Tibial nerve (tissue), 4 donors: Measurements from ENCODE around the gene RELL1. TPM values are rescaled to one million over a fixed set of nuclear protein-coding genes. Genes with fewer than 3 reads are reported as not detected.

Experiments
- DNase-seq, 2 donors: peaks; one replicate each; pipeline ENCODE4 v3.0.0-alpha.2; 2019; ENCODE audit warnings: low spot score in 2 of 2
- H3K27ac ChIP-seq, 4 donors: fragments of 200-600 bp; sonication (generic) in 3 of 4; one replicate each; pipeline ENCODE4 v1.5.1; 2017 to 2019; ENCODE audit warnings: mild to moderate bottlenecking in 1 of 4
- H3K27me3 ChIP-seq, 2 donors: fragments of 200-600 bp; sonication (generic) in 1 of 2; one replicate each; pipeline versions ENCODE4 v1.5.1 to v1.6.0; 2017 to 2019
- H3K36me3 ChIP-seq, 3 donors: fragments of 200-600 bp; sonication (generic); one replicate each; pipeline ENCODE4 v1.5.1; 2018 to 2019
- H3K4me1 ChIP-seq, 4 donors: fragments of 200-600 bp; sonication (generic) in 3 of 4; one replicate each; pipeline ENCODE4 v1.5.1; 2017 to 2019
- H3K4me3 ChIP-seq, 4 donors: fragments of 200-600 bp; sonication (generic) in 3 of 4; one replicate each; pipeline ENCODE4 v1.5.1; 2017 to 2019; ENCODE audit warnings: mild to moderate bottlenecking in 1 of 4, moderate library complexity in 1 of 4
- H3K9me3 ChIP-seq, 4 donors: fragments of 200-600 bp; sonication (generic) in 3 of 4; one replicate each; pipeline ENCODE4 v1.5.1; 2017 to 2019
- EP300 ChIP-seq, 2 donors: sonication (generic); formaldehyde crosslinking; IDR thresholded peaks; one replicate each; pipeline ENCODE4 v1.6.1; 2017; ENCODE audit warnings: antibody characterized with exemption in 2 of 2, mild to moderate bottlenecking in 1 of 2
- POLR2A ChIP-seq, 2 donors: fragments of 450-650 bp; IDR thresholded peaks; one replicate each; pipeline ENCODE4 v1.6.1; 2017; ENCODE audit warnings: antibody characterized with exemption in 2 of 2, mild to moderate bottlenecking in 2 of 2, moderate library complexity in 2 of 2
- WGBS, 2 donors: methylation state at CpG; one replicate each; pipeline ENCODE4 v1.1.5; 2018; 5-methylcytosine and 5-hydroxymethylcytosine counted together
- total RNA-seq, 4 donors: library from RNA; depleted of rRNA; stranded (reverse); fragments of >200 nt; gene quantifications; one replicate each; pipeline ENCODE4 v1.1.0, GENCODE V29; 2016
- TF ChIP-seq, protein P1 (sequence below), 5 experiments: fragments of 200-600 bp in 3 of 5; fragments of 450-650 bp in 2 of 5; sonication (generic) in 3 of 5; IDR thresholded peaks; one replicate each; pipeline ENCODE4 v1.5.1; 2016 to 2019; ENCODE audit warnings: antibody characterized with exemption in 5 of 5, mild to moderate bottlenecking in 3 of 5, moderate library complexity in 2 of 5

The RELL1 gene
- total RNA-seq, 4 donors from 2014 or later = 43.8 to 78.0 (median 61.2) TPM

DNA sequence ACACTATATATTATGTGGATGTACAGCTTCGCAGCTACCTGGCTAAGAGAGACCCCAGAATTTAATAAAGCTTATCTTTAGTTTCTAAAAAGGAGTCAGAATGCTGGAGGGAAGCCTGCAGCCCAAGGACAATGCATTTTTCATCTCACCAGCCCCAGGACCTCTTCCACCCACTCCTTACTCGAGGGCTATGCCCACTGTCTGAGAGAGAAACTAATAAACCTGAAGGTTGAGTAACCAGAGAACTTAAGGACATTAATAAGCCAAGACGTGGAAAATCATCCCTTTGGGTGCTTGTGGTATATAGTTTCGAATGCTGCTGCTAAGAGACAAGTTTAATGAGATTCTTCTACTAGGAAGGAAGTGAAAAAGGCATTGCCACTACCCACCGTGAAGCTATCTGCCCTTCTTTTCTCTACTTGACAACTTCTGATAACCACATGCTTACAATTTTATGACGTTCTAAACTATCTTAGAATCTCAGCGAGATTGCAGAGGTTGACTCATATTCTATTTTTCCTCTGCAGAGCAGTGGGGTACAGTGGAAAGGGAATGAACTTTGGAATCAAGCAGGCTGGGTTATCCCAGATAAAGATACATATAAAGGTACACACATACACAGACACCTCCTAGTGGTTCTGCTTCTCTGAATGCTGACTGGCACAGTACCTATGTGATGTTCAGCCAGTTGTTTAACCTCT is 3.3 kb downstream of the RELL1 start:
- Histone ChIP-seq H3K9me3 (no peaks in the 10 kb centered on the region), H3K36me3 (no peaks in the 10 kb centered on the region), H3K27ac (no peak overlapping the region), H3K4me1 (peaks cover 0 to 50% (median 18%) of the 10 kb centered on the region in 4 donors), H3K4me3 (no peak overlapping the region), H3K27me3 (no peaks in the 10 kb centered on the region)
- WGBS, 2 donors = 57% methylated on average over 7 of the region's 7 CpGs
- DNase-seq = no peak
- TF ChIP-seq, protein P1, sequence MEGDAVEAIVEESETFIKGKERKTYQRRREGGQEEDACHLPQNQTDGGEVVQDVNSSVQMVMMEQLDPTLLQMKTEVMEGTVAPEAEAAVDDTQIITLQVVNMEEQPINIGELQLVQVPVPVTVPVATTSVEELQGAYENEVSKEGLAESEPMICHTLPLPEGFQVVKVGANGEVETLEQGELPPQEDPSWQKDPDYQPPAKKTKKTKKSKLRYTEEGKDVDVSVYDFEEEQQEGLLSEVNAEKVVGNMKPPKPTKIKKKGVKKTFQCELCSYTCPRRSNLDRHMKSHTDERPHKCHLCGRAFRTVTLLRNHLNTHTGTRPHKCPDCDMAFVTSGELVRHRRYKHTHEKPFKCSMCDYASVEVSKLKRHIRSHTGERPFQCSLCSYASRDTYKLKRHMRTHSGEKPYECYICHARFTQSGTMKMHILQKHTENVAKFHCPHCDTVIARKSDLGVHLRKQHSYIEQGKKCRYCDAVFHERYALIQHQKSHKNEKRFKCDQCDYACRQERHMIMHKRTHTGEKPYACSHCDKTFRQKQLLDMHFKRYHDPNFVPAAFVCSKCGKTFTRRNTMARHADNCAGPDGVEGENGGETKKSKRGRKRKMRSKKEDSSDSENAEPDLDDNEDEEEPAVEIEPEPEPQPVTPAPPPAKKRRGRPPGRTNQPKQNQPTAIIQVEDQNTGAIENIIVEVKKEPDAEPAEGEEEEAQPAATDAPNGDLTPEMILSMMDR (IDR thresholded peaks at IDR 0.05) = no peak
- TF ChIP-seq EP300 (IDR thresholded peaks at IDR 0.05) (no peak), POLR2A (IDR thresholded peaks at IDR 0.05) (no peak)

DNA sequence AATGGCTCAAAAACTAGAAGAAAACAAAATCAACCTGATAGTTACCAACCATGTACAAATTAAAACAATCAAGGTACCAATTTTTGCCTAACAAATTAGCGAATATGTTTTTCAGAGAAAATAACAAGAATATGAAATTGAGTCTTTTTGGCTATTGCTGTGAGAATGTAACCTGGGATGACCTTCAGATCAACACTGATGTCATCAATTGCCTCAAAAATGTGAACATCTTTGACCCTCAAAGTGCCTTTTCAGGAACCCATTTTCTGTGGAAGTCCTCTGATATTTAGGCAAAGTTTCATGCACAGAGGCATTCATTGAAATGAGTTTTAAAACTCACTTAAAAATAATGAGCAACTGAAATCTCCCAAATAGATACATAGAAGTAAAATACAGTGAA is 6.1 kb downstream of the RELL1 start:
- TF ChIP-seq POLR2A (IDR thresholded peaks at IDR 0.05) (no peak), EP300 (IDR thresholded peaks at IDR 0.05) (no peak)
- TF ChIP-seq, protein P1 (IDR thresholded peaks at IDR 0.05) = no peak
- WGBS, 2 donors = 90 to 92% methylated on average over 1 of the region's 1 CpG
- Histone ChIP-seq H3K4me3 (no peak overlapping the region), H3K27me3 (no peaks in the 10 kb centered on the region), H3K4me1 (peaks cover 0 to 51% (median 24%) of the 10 kb centered on the region in 4 donors), H3K27ac (no peak overlapping the region), H3K36me3 (no peaks in the 10 kb centered on the region), H3K9me3 (no peaks in the 10 kb centered on the region)
- DNase-seq = no peak

DNA sequence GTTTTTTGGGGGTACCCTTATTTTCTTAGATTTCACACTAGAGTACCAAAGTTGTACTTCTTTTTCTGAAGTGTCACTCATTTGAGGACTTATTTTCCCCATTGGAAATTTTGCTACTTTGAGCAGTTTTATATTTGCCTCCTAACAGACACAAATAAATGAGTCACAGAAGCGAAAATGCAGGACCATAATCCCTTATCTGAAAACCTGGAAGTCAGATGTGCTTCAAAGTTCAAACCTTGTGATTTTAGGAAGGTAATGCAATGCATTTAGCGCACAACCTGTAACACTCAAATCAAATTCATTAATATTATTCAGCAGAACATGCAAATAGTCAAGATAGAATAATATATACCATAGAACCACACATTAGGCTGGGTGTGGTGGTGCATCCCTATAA is 6.9 kb downstream of the RELL1 start:
- TF ChIP-seq, protein P1 (IDR thresholded peaks at IDR 0.05) = no peak
- TF ChIP-seq EP300 (IDR thresholded peaks at IDR 0.05) = no peak
- TF ChIP-seq POLR2A (IDR thresholded peaks at IDR 0.05) = no peak
- no peak for DNase-seq
- Histone ChIP-seq H3K4me3 (no peak overlapping the region), H3K9me3 (no peaks in the 10 kb centered on the region), H3K27ac (no peak overlapping the region), H3K36me3 (no peaks in the 10 kb centered on the region), H3K27me3 (no peaks in the 10 kb centered on the region), H3K4me1 (peaks cover 0 to 51% (median 20%) of the 10 kb centered on the region in 4 donors)
- 91 to 92% methylated on average over 2 of the region's 2 CpGs for WGBS, 2 donors

DNA sequence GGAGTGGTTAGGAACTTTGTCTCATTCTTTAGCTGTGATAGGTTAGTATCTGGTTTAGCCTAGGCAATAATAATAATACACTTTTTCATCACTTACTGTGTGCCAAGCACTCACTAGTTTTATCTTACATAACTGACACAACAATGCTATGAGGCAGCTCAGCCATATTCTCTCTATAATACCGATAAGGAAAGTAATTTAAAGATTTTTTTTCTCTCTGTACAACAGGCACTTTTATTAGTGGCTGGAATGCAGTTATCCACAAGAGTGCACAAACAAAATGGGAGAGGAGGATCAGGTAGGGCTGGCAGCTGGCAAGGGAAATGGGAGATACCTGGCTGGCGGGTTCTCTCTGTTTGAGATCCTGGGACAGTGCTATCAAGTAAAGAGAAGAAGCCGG is 7.6 kb downstream of the RELL1 start:
- Histone ChIP-seq H3K27me3 (no peaks in the 10 kb centered on the region), H3K4me3 (no peak overlapping the region), H3K4me1 (peaks cover 0 to 51% (median 21%) of the 10 kb centered on the region in 4 donors), H3K9me3 (no peaks in the 10 kb centered on the region), H3K27ac (no peak overlapping the region), H3K36me3 (no peaks in the 10 kb centered on the region)
- 76 to 86% methylated on average over 3 of the region's 3 CpGs for WGBS, 2 donors
- no peak for DNase-seq
- TF ChIP-seq POLR2A (IDR thresholded peaks at IDR 0.05) = no peak
- no peak for TF ChIP-seq EP300 (IDR thresholded peaks at IDR 0.05)
- TF ChIP-seq, protein P1 (IDR thresholded peaks at IDR 0.05) = no peak

DNA sequence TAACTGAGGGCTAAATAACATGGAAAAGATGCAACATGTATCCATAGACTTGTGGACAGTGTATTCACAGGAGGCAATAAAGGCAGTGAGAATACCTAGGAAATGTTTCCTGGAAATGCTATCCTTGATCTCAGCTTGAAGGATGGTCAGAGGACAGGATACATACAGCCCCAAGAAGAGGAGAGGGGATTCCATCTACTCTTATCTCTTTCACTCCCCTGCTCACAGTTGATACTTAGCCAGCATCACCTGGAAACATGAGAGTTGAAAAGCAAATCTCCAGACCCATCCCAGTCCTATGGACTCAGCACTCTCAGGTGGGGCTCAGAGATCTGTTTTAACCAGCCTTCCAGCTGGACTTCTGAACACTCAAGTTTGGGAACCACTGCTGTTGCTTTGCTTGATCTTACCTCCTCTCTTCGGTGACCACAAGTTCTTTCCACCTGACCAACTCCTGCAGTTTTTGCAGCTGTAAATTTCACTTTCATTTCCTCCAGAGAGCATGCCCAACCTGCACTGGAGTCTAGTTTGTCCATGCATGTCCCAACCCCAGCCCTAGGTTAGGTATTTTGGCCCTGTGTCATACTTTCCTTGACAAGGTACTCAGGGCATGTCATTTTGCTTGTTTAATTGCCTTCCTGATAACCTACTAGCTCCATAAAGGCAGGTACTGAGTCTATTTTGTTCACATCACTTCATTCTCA is 10.4 kb downstream of the RELL1 start:
- Histone ChIP-seq H3K27ac (no peak overlapping the region), H3K27me3 (no peaks in the 10 kb centered on the region), H3K4me1 (peaks cover 0 to 49% (median 10%) of the 10 kb centered on the region in 4 donors), H3K36me3 (no peaks in the 10 kb centered on the region), H3K4me3 (no peak overlapping the region), H3K9me3 (no peaks in the 10 kb centered on the region)
- no peak for DNase-seq
- TF ChIP-seq EP300 (IDR thresholded peaks at IDR 0.05) (no peak), POLR2A (IDR thresholded peaks at IDR 0.05) (no peak)
- TF ChIP-seq, protein P1 (IDR thresholded peaks at IDR 0.05) = no peak
- 72 to 83% methylated on average over 1 of the region's 1 CpG for WGBS, 2 donors
